Adrenal gland (tissue), 12 donors: ENCODE results near the gene CORO2B. TPM values are rescaled to one million over a fixed set of nuclear protein-coding genes. Genes with fewer than 3 reads are reported as not detected.

Source experiments
- DNase-seq, 7 donors: peaks; one replicate each; pipeline ENCODE4 v3.0.0-alpha.2; 2019 to 2020
- H3K27ac ChIP-seq, 5 donors: fragments of 200-600 bp; sonication (generic) in 4 of 5; 1 replicate in 3 of 5; 2 replicates in 2 of 5; pipeline versions ENCODE4 v1.5.1 to v1.8.0; 2016 to 2020; ENCODE audit warnings: mild to moderate bottlenecking in 1 of 5
- H3K27me3 ChIP-seq: fragments of 200-600 bp; 2 replicates; pipeline ENCODE4 v1.8.0; 2021
- H3K36me3 ChIP-seq, 2 donors: fragments of 200-600 bp; replicated peaks in 1 of 2; 1 replicate in 1 of 2; 2 replicates in 1 of 2; pipeline versions ENCODE4 v1.5.1 to v1.8.0; 2018 to 2022
- H3K4me1 ChIP-seq, 2 donors: fragments of 200-600 bp; replicated peaks in 1 of 2; 1 replicate in 1 of 2; 2 replicates in 1 of 2; pipeline versions ENCODE4 v1.5.1 to v1.8.0; 2018 to 2021
- H3K4me3 ChIP-seq, 4 donors: fragments of 200-600 bp; sonication (generic) in 3 of 4; one replicate each; pipeline ENCODE4 v1.5.1; 2016 to 2018
- H3K9me3 ChIP-seq, 3 donors: fragments of 200-600 bp; sonication (generic) in 1 of 3; replicated peaks in 1 of 3; 1 replicate in 2 of 3; 2 replicates in 1 of 3; pipeline versions ENCODE4 v1.5.1 to v1.8.0; 2016 to 2021
- CTCF ChIP-seq, 6 experiments: fragments of 450-650 bp in 4 of 6; fragments of 200-600 bp in 2 of 6; sonication (generic) in 1 of 6; IDR thresholded peaks; 1 replicate in 5 of 6; 2 replicates in 1 of 6; pipeline versions ENCODE4 v1.5.1 to v1.8.0; 2016 to 2021; ENCODE audit warnings: antibody characterized with exemption in 6 of 6, mild to moderate bottlenecking in 2 of 6, moderate library complexity in 1 of 6
- POLR2A ChIP-seq, 2 donors: fragments of 450-650 bp; IDR thresholded peaks; one replicate each; pipeline ENCODE4 v1.6.1; 2017; ENCODE audit warnings: antibody characterized with exemption in 2 of 2, mild to moderate bottlenecking in 2 of 2, moderate library complexity in 1 of 2
- whole genome bisulfite sequencing, 4 donors: extraction: QIAGEN DNeasy Blood & Tissue Kit in 2 of 4; methylation state at CpG; one replicate each; pipeline versions ENCODE4 v1.1.5 to v1.1.7; 2013 to 2017; 5-methylcytosine and 5-hydroxymethylcytosine counted together
- intact Hi-C, 2 donors: fragments of 100-400 bp; cut with DNase I; formaldehyde crosslinking; loops; one replicate each; pipeline versions ENCODE4 v1.14.1 to v1.15.0; 2022 to 2023
- polyA plus RNA-seq, 3 donors: library from polyadenylated mRNA; stranded (reverse); fragments of 200-250 nt in 2 of 3; fragments of 350-450 nt in 1 of 3; fragmentation: Illumina TruSeq in 1 of 3; extraction: RNeasy Lipid Tissue Mini Kit (QIAGEN cat#74804) in 1 of 3; gene quantifications; one replicate each; pipeline ENCODE4 v1.2.3, GENCODE V29; 2013 to 2014
- total RNA-seq, 9 donors: library from RNA; depleted of rRNA in 4 of 9; stranded (reverse); fragments of >200 nt in 4 of 9; fragments of 120-200 nt in 1 of 9; fragmentation: NEBNext Ultra II Directional in 1 of 9; extraction: Animal tissue kit (Norgen Biotek cat#: 25700) in 1 of 9; gene quantifications; one replicate each; pipeline versions ENCODE4 v1.1.0 to v1.2.4, GENCODE V29; 2013 to 2023
- donor health status: healthy with polysubstance abuse.
- donor health status: Bipolar disorder and iron deficiency.
- donor health status: DM: yes; HTN: yes; CAD: no.
- donor health status: DM: no; HTN: no; CAD: no.
- donor health status: DM: no; HTN: no; CAD: no.
- donor health status: DM: yes; HTN: yes; CAD: no.

Gene CORO2B
- total and polyA plus RNA-seq, 12 donors: 2.8 to 8.4 (median 4.3) TPM

DNA sequence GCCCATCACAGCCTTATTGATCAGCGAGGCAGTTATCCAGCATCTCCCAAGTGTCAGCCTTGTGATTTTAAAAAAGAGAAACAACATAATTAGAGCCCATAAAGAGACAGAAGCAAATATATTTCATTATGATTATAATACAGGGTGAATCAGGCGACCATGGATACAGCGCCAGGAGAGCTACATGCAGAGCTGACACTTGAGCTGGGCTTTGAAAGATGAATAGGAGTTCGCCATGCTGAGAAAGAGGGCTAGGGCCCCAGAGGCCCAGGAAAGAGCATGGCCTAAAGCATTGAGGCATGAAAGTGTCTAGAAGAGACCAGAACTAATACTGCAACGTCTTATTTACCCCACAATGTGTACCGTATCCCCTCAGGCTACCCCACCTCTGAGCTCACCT, 4.2 kb upstream of the CORO2B start:
- no peak overlapping the region for H3K27ac ChIP-seq
- H3K4me3 ChIP-seq: no peak overlapping the region
- H3K36me3 ChIP-seq: no peaks in the 10 kb centered on the region
- no peak for DNase-seq
- H3K27me3 ChIP-seq: peaks cover 19% of the 10 kb centered on the region
- TF ChIP-seq POLR2A (IDR thresholded peaks at IDR 0.05): no peak
- TF ChIP-seq CTCF (IDR thresholded peaks at IDR 0.05): no peak
- WGBS, 4 donors: 83 to 92% (median 88%) methylated on average over 6 of the region's 6 CpGs
- H3K9me3 ChIP-seq: no peaks in the 10 kb centered on the region
- H3K4me1 ChIP-seq: peaks cover 0 to 13% of the 10 kb centered on the region in 2 donors
- intact Hi-C loops: no loop called here

- Histone ChIP-seq H3K4me3 (no peak overlapping the region), H3K9me3 (no peaks in the 10 kb centered on the region), H3K27ac (no peak overlapping the region), H3K27me3 (peaks cover 21% of the 10 kb centered on the region), H3K36me3 (no peaks in the 10 kb centered on the region), H3K4me1 (peaks cover 0 to 13% of the 10 kb centered on the region in 2 donors)
- 42 to 83% (median 68%) methylated on average over 5 of the region's 5 CpGs for WGBS, 4 donors
- no peak for DNase-seq
- TF ChIP-seq POLR2A (IDR thresholded peaks at IDR 0.05) (no peak), CTCF (IDR thresholded peaks at IDR 0.05) (no peak)
- intact Hi-C loops: no loop called here
These were observed 2.4 kb upstream of the CORO2B start for GRCh38 chr15:68576235-68576892.

GRCh38 chr15:68578175-68578979, 416 bp upstream of the CORO2B start:
- intact Hi-C loops: no loop called here
- Histone ChIP-seq H3K9me3 (no peaks in the 10 kb centered on the region), H3K27ac (peak overlapping the region in 2 of 5 donors; percentile 38 to 84), H3K27me3 (peaks cover 21% of the 10 kb centered on the region), H3K36me3 (no peaks in the 10 kb centered on the region), H3K4me3 (peak overlapping the region in 2 of 4 donors; percentile 5 to 81), H3K4me1 (peaks cover 0 to 13% of the 10 kb centered on the region in 2 donors)
- DNase-seq: peak; percentile 32 to 60 (median 49)
- TF ChIP-seq CTCF (IDR thresholded peaks at IDR 0.05): peak in 4 of 6 experiments; percentile 20 to 42 (median 38)
- TF ChIP-seq POLR2A (IDR thresholded peaks at IDR 0.05): no peak
- 0 to 2% (median 1%) methylated on average over 13 to 79 of the region's 79 CpGs for WGBS, 4 donors

DNA sequence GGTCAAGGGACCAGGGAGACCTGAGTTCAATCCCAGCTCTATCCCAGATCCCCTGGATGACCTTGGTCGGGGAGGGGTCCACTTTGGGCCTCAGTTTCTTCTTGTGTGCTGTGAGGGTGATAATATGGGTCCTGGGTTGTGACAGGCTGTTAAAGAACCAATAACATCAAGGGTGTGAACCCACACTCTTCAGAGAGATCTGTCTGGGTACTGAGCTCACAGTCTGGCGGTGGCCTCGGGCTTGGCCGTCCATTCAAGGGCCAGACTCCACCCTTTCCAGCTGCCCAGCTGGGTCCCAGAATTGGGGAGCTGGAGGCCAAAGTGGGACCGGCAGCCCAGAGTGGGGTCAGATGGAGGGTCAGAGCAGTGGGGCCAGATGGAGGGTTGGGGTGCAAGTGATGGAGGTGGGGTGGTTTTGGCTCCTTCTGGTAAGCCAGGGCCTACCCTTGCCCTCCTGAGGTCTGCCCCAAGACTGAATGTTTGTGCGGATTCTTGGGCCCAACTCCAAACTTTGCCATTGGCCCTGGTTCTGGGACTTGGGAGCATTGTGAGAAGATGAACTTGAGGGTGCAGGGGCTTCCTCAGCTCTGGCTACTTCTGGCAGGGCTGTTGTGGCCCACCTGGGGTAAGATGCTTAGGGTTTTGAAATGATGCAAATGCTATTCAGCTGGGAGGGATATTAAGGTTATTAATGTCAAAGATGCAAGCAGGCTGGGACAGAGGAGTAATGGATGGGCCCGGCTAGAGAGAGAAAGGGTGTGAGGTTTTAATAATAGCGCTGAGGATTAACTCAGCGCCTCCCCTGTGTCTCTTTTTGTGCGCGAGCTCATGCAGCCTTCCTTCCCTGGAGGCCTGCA, 1.5 kb downstream of the CORO2B start:
- peaks cover 21% of the 10 kb centered on the region for H3K27me3 ChIP-seq
- H3K9me3 ChIP-seq: no peaks in the 10 kb centered on the region
- intact Hi-C loops: no loop called here
- peak overlapping the region in 2 of 5 donors; percentile 5 to 84 for H3K27ac ChIP-seq
- TF ChIP-seq POLR2A (IDR thresholded peaks at IDR 0.05) (no peak), CTCF (IDR thresholded peaks at IDR 0.05) (no peak)
- H3K4me3 ChIP-seq: peak overlapping the region in 1 of 4 donors; percentile 81
- peaks cover 0 to 13% of the 10 kb centered on the region in 2 donors for H3K4me1 ChIP-seq
- WGBS, 4 donors: 82 to 87% (median 85%) methylated on average over 7 to 11 of the region's 11 CpGs
- DNase-seq: no peak
- H3K36me3 ChIP-seq: no peaks in the 10 kb centered on the region
